Stomach smooth muscle (tissue), 2 donors: ENCODE measurements around the gene ATP6V1E1.
"Not testable (repeated sequence)": the region's sequence is repeated elsewhere in the genome, so short reads cannot be mapped to it uniquely, and the experiment has no call there.

Source experiments
- H3K27ac ChIP-seq: one replicate; pipeline ENCODE4 v1.7.0; 2013; ENCODE audit warnings: mild to moderate bottlenecking, low read length, inconsistent platforms
- H3K27me3 ChIP-seq, 2 donors: one replicate each; pipeline ENCODE4 v1.7.0; 2013; ENCODE audit warnings: low read length in 2 of 2; ENCODE audit not compliant: insufficient read depth in 2 of 2, control insufficient read depth in 1 of 2
- H3K36me3 ChIP-seq, 2 donors: one replicate each; pipeline ENCODE4 v1.7.0; 2013; ENCODE audit warnings: low read length in 2 of 2; ENCODE audit not compliant: control insufficient read depth in 2 of 2, insufficient read depth in 2 of 2
- H3K4me1 ChIP-seq: one replicate; pipeline ENCODE4 v1.7.0; 2013; ENCODE audit warnings: low read length; ENCODE audit not compliant: control insufficient read depth, insufficient read depth
- H3K4me3 ChIP-seq, 2 donors: one replicate each; pipeline ENCODE4 v1.7.0; 2013; ENCODE audit warnings: low read length in 2 of 2
- H3K9ac ChIP-seq, 2 donors: one replicate each; pipeline ENCODE4 v1.7.0; 2013; ENCODE audit warnings: low read length in 2 of 2, mild to moderate bottlenecking in 1 of 2
- H3K9me3 ChIP-seq, 2 donors: one replicate each; pipeline ENCODE4 v1.7.0; 2013; ENCODE audit warnings: low read length in 2 of 2; ENCODE audit not compliant: control insufficient read depth in 2 of 2
- donor health status: healthy.
- donor health status: Pancreatic carcinoma.

Gene ATP6V1E1

GRCh38 chr22:17566776-17567175 is 61.8 kb downstream of the ATP6V1E1 start:
- no peak overlapping the region for H3K4me3 ChIP-seq
- H3K27ac ChIP-seq = no peak overlapping the region
- no peaks in the 10 kb centered on the region for H3K36me3 ChIP-seq
- H3K4me1 ChIP-seq = peaks cover 31% of the 10 kb centered on the region
- H3K27me3 ChIP-seq = no peaks in the 10 kb centered on the region
- H3K9me3 ChIP-seq = no peaks in the 10 kb centered on the region
- H3K9ac ChIP-seq = no peak overlapping the region

- not testable (repeated sequence) for H3K4me3 ChIP-seq, H3K9me3 ChIP-seq, H3K36me3 ChIP-seq, H3K27me3 ChIP-seq, H3K27ac ChIP-seq, H3K9ac ChIP-seq
- H3K4me1 ChIP-seq = peaks cover 26% of the 10 kb centered on the region
These were observed 62.4 kb downstream of the ATP6V1E1 start for GRCh38 chr22:17566016-17566687.

GRCh38 chr22:17563936-17564391 is 64.6 kb downstream of the ATP6V1E1 start:
- peak overlapping the region; percentile 1 to 13 for H3K9ac ChIP-seq
- peak overlapping the region; percentile 49 for H3K27ac ChIP-seq
- H3K4me3 ChIP-seq = peak overlapping the region; percentile 31 to 44

GRCh38 chr22:17562906-17563870 is 65.4 kb downstream of the ATP6V1E1 start, which contains the start of gene SLC25A18:
Gene SLC25A18, plus strand, starts transcription at chr22:17563498. Its CDS starts 16,447 bp downstream, at chr22:17579945.
- peaks cover 11% of the 10 kb centered on the region for H3K4me1 ChIP-seq
- no peaks in the 10 kb centered on the region for H3K36me3 ChIP-seq
- H3K27me3 ChIP-seq = peaks cover 0 to 3% of the 10 kb centered on the region in 2 donors
- peak within 1 kb of the TSS; percentile 49 for H3K27ac ChIP-seq
- peak within 1 kb of the TSS; percentile 31 to 44 for H3K4me3 ChIP-seq
- peak within 1 kb of the TSS; percentile 1 to 13 for H3K9ac ChIP-seq
- no peaks in the 10 kb centered on the region for H3K9me3 ChIP-seq

More at GRCh38 chr22:17563936-17564391, 64.6 kb downstream of the ATP6V1E1 start:
- no peaks in the 10 kb centered on the region for H3K36me3 ChIP-seq
- H3K27me3 ChIP-seq = peaks cover 0 to 2% of the 10 kb centered on the region in 2 donors
- H3K9me3 ChIP-seq = no peaks in the 10 kb centered on the region
- H3K4me1 ChIP-seq = peaks cover 11% of the 10 kb centered on the region

- H3K4me1 ChIP-seq = peaks cover 7% of the 10 kb centered on the region
- no peak overlapping the region for H3K9ac ChIP-seq
- H3K9me3 ChIP-seq = no peaks in the 10 kb centered on the region
- peaks cover 0 to 3% of the 10 kb centered on the region in 2 donors for H3K27me3 ChIP-seq
- H3K27ac ChIP-seq = no peak overlapping the region
- H3K36me3 ChIP-seq = no peaks in the 10 kb centered on the region
- H3K4me3 ChIP-seq = no peak overlapping the region
These were observed 69.4 kb downstream of the ATP6V1E1 start for GRCh38 chr22:17559188-17559587.

GRCh38 chr22:17554814-17555213 is 73.7 kb downstream of the ATP6V1E1 start:
- Histone ChIP-seq H3K36me3 (no peaks in the 10 kb centered on the region), H3K27me3 (peaks cover 0 to 3% of the 10 kb centered on the region in 2 donors), H3K9ac (no peak overlapping the region), H3K4me3 (no peak overlapping the region), H3K4me1 (no peaks in the 10 kb centered on the region), H3K9me3 (no peaks in the 10 kb centered on the region), H3K27ac (no peak overlapping the region)

GRCh38 chr22:17552737-17553136 is 75.8 kb downstream of the ATP6V1E1 start:
- H3K27me3 ChIP-seq = no peaks in the 10 kb centered on the region
- H3K4me1 ChIP-seq = no peaks in the 10 kb centered on the region
- H3K36me3 ChIP-seq = no peaks in the 10 kb centered on the region
- H3K9me3 ChIP-seq = no peaks in the 10 kb centered on the region
- no peak overlapping the region for H3K9ac ChIP-seq
- H3K4me3 ChIP-seq = no peak overlapping the region
- no peak overlapping the region for H3K27ac ChIP-seq

- H3K27me3 ChIP-seq = no peaks in the 10 kb centered on the region
- no peaks in the 10 kb centered on the region for H3K36me3 ChIP-seq
- H3K9ac ChIP-seq = no peak overlapping the region
- no peaks in the 10 kb centered on the region for H3K9me3 ChIP-seq
- H3K4me3 ChIP-seq = no peak overlapping the region
- no peak overlapping the region for H3K27ac ChIP-seq
- H3K4me1 ChIP-seq = no peaks in the 10 kb centered on the region
These were observed 78.9 kb downstream of the ATP6V1E1 start for GRCh38 chr22:17549655-17550054.

GRCh38 chr22:17549183-17549582 is 79.4 kb downstream of the ATP6V1E1 start:
- Histone ChIP-seq H3K4me1 (no peaks in the 10 kb centered on the region), H3K9ac (no peak overlapping the region), H3K36me3 (no peaks in the 10 kb centered on the region), H3K9me3 (no peaks in the 10 kb centered on the region), H3K27ac (no peak overlapping the region), H3K4me3 (no peak overlapping the region), H3K27me3 (no peaks in the 10 kb centered on the region)

- Histone ChIP-seq H3K9ac (no peak overlapping the region), H3K4me3 (no peak overlapping the region), H3K9me3 (no peaks in the 10 kb centered on the region), H3K4me1 (no peaks in the 10 kb centered on the region), H3K27ac (no peak overlapping the region), H3K27me3 (no peaks in the 10 kb centered on the region), H3K36me3 (no peaks in the 10 kb centered on the region)
These were observed 79.9 kb downstream of the ATP6V1E1 start for GRCh38 chr22:17548756-17549035.
